ENCODE measurements around the gene RUNDC1.

RUNDC1 gene

GRCh38 chr17:43020030-43020621 lies 39.8 kb downstream of the RUNDC1 start:
- no peak for DNase-seq

GRCh38 chr17:43020789-43021740 lies 40.7 kb downstream of the RUNDC1 start:
- DNase-seq = peak; percentile 39

GRCh38 chr17:43021741-43022512 lies 41.6 kb downstream of the RUNDC1 start, which contains the start of gene VAT1:
Gene VAT1 (minus strand): TSS chr17:43022385. CDS start chr17:43022322, 63 bp downstream.
- DNase-seq = peak; percentile 62

- peak; percentile 87 for DNase-seq
Observed at GRCh38 chr17:43024407-43025289, 44.3 kb downstream of the RUNDC1 start, which contains the start of gene RND2. Gene RND2 (plus strand): TSS chr17:43025231. CDS start chr17:43025348, 117 bp downstream.

- DNase-seq = no peak
Observed at GRCh38 chr17:43025290-43025657, 44.9 kb downstream of the RUNDC1 start.

- no peak for DNase-seq
Observed at GRCh38 chr17:43025766-43026537, 45.6 kb downstream of the RUNDC1 start.

GRCh38 chr17:43026595-43026994 lies 46.2 kb downstream of the RUNDC1 start:
- DNase-seq = no peak

GRCh38 chr17:43027091-43028032 lies 47.0 kb downstream of the RUNDC1 start:
- DNase-seq = no peak

GRCh38 chr17:43028221-43028861 lies 48.0 kb downstream of the RUNDC1 start:
- DNase-seq = no peak

GRCh38 chr17:43030137-43030767 lies 49.9 kb downstream of the RUNDC1 start:
- DNase-seq = no peak

GRCh38 chr17:43031666-43032065 lies 51.3 kb downstream of the RUNDC1 start:
- DNase-seq = no peak

- no peak for DNase-seq
Observed at GRCh38 chr17:43033948-43034881, 53.9 kb downstream of the RUNDC1 start.

- DNase-seq = no peak
Observed at GRCh38 chr17:43034894-43035293, 54.5 kb downstream of the RUNDC1 start.

- DNase-seq = no peak
Observed at GRCh38 chr17:43039646-43040045, 59.3 kb downstream of the RUNDC1 start.

GRCh38 chr17:43040655-43041054 lies 60.3 kb downstream of the RUNDC1 start:
- no peak for DNase-seq

GRCh38 chr17:43042025-43042628 lies 61.8 kb downstream of the RUNDC1 start:
- no peak for DNase-seq
